OCI-LY1 (cell line): ENCODE data around the gene ATP8B2.

Experiments used
- H2AFZ ChIP-seq: fragments of 200-600 bp; sonication (generic), shearing (Covaris generic); 2 replicates; pipeline ENCODE4 v1.6.0; 2014; ENCODE audit warnings: antibody characterized with exemption, mild to moderate bottlenecking, low read length
- H3F3A ChIP-seq: fragments of 200-600 bp; sonication (generic), shearing (Covaris generic); 2 replicates; pipeline ENCODE4 v1.6.0; 2014; ENCODE audit warnings: mild to moderate bottlenecking, antibody characterized with exemption, low read length, moderate library complexity; ENCODE audit not compliant: insufficient read depth
- H3K27ac ChIP-seq: fragments of 200-600 bp; sonication (generic); 2 replicates; pipeline ENCODE4 v1.5.1; 2014; ENCODE audit warnings: low read length, mixed run types, mild to moderate bottlenecking, low read depth; ENCODE audit not compliant: poor library complexity, severe bottlenecking
- H3K27me3 ChIP-seq: fragments of 200-600 bp; sonication (generic); 2 replicates; pipeline ENCODE4 v1.6.0; 2014; ENCODE audit warnings: antibody characterized with exemption, mild to moderate bottlenecking, low read length, moderate library complexity; ENCODE audit not compliant: insufficient read depth
- H3K36me3 ChIP-seq: fragments of 200-600 bp; sonication (generic); 2 replicates; pipeline ENCODE4 v1.6.1; 2014; ENCODE audit warnings: mild to moderate bottlenecking, antibody characterized with exemption, low read length, moderate library complexity, mixed read lengths; ENCODE audit not compliant: insufficient read depth
- H3K4me1 ChIP-seq: fragments of 200-600 bp; sonication (generic); 2 replicates; pipeline ENCODE4 v1.5.1; 2014; ENCODE audit warnings: mild to moderate bottlenecking, low read length, moderate library complexity; ENCODE audit not compliant: insufficient read depth, severe bottlenecking
- H3K4me2 ChIP-seq: fragments of 200-600 bp; sonication (generic), shearing (Covaris generic); 2 replicates; pipeline ENCODE4 v1.6.1; 2014; ENCODE audit warnings: low read length
- H3K4me3 ChIP-seq: fragments of 200-600 bp; sonication (generic); 2 replicates; pipeline ENCODE4 v1.5.1; 2014; ENCODE audit warnings: low read length, low read depth, mild to moderate bottlenecking, mixed read lengths; ENCODE audit not compliant: poor library complexity, severe bottlenecking
- H3K79me2 ChIP-seq: fragments of 200-600 bp; shearing (Covaris generic); 2 replicates; pipeline ENCODE4 v1.6.1; 2016; ENCODE audit warnings: mixed run types, low read length, mixed read lengths; ENCODE audit not compliant: insufficient read depth
- H3K9ac ChIP-seq: fragments of 200-600 bp; sonication (generic), shearing (Covaris generic); 2 replicates; pipeline ENCODE4 v1.6.1; 2014; ENCODE audit warnings: mild to moderate bottlenecking, low read length, mixed read lengths
- H3K9me2 ChIP-seq: fragments of 200-600 bp; sonication (generic), shearing (Covaris generic); 2 replicates; pipeline ENCODE4 v1.6.1; 2014; ENCODE audit warnings: low read depth, mild to moderate bottlenecking, low read length, mixed read lengths
- H3K9me3 ChIP-seq: fragments of 200-600 bp; shearing (Covaris generic); 2 replicates; pipeline ENCODE4 v1.6.1; 2014; ENCODE audit warnings: low read length, mixed read lengths
- H4K20me1 ChIP-seq: fragments of 200-600 bp; sonication (generic), shearing (Covaris generic); 2 replicates; pipeline ENCODE4 v1.6.0; 2016; ENCODE audit warnings: mild to moderate bottlenecking, low read length; ENCODE audit not compliant: insufficient read depth
- EZH2 ChIP-seq: fragments of 200-600 bp; sonication (generic), shearing (Covaris generic); IDR thresholded peaks from 2 replicates; pipeline ENCODE4 v1.8.0; 2017; ENCODE audit warnings: borderline replicate concordance, mixed run types, mild to moderate bottlenecking, antibody characterized with exemption, low read length, moderate library complexity, mixed read lengths
- TF ChIP-seq, protein P1 (sequence below): fragments of 200-600 bp; sonication (generic), shearing (Covaris generic); IDR thresholded peaks from 2 replicates; pipeline ENCODE4 v1.5.1; 2017; ENCODE audit warnings: mild to moderate bottlenecking, antibody characterized with exemption, low read length, moderate library complexity, mixed read lengths

ATP8B2 gene

DNA sequence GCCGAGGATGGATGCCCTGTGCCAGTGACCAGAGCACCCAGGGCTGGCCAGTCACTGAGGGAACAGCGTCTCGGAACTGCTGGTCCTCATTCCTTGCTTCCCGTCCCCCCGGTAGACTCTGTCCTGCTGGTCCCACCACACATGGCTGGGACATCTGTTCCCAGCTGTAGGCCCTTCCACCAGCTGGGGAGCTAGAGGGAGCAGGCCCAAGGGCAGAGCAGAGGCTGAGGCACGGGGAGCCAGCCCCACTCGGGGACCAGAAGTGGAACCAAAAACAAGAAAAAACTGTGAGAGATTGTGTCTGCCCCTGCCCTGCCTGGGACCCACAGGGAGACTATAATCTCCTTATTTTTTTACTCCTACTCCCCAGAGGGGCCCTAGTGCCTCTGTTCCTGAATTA is 23.8 kb downstream of the ATP8B2 start:
- Histone ChIP-seq H3K9ac (no peak overlapping the region), H3K36me3 (no peaks in the 10 kb centered on the region)

DNA sequence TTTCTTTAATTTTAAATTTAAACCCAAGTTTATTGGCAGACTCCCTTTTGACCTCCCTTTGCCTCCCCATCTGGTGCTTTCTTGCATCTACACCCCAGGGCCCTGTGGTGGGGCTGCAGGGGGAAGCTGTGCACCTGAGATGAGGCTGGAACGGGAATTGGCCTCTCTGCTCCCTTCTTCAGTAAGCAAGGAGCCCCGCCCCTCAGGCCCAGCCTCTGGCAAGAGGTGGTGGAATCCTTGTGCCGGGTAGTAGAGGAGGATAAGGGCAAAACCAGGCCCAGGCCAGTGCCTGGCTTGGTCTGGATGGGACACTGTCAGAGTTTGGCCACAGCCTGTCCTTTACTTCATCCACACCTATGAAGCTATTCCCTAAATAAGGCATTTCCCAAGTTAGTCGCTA is 25.1 kb downstream of the ATP8B2 start:
- Histone ChIP-seq H3K9me3 (no peaks in the 10 kb centered on the region), H2AFZ (no peak overlapping the region), H3K9me2 (no peaks in the 10 kb centered on the region), H3K4me3 (no peak overlapping the region), H3K4me1 (no peaks in the 10 kb centered on the region), H3K9ac (no peak overlapping the region), H3K27ac (no peak overlapping the region), H4K20me1 (no peaks in the 10 kb centered on the region), H3K36me3 (no peaks in the 10 kb centered on the region), H3K4me2 (no peak overlapping the region), H3K27me3 (no peaks in the 10 kb centered on the region), H3K79me2 (no peaks in the 10 kb centered on the region), H3F3A (no peaks in the 10 kb centered on the region)
- TF ChIP-seq EZH2, result no peak
- TF ChIP-seq, protein P1, sequence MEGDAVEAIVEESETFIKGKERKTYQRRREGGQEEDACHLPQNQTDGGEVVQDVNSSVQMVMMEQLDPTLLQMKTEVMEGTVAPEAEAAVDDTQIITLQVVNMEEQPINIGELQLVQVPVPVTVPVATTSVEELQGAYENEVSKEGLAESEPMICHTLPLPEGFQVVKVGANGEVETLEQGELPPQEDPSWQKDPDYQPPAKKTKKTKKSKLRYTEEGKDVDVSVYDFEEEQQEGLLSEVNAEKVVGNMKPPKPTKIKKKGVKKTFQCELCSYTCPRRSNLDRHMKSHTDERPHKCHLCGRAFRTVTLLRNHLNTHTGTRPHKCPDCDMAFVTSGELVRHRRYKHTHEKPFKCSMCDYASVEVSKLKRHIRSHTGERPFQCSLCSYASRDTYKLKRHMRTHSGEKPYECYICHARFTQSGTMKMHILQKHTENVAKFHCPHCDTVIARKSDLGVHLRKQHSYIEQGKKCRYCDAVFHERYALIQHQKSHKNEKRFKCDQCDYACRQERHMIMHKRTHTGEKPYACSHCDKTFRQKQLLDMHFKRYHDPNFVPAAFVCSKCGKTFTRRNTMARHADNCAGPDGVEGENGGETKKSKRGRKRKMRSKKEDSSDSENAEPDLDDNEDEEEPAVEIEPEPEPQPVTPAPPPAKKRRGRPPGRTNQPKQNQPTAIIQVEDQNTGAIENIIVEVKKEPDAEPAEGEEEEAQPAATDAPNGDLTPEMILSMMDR, result no peak

More for the DNA sequence above, 23.8 kb downstream of the ATP8B2 start:
- no peak overlapping the region for H3K27ac ChIP-seq
- no peaks in the 10 kb centered on the region for H3K9me3 ChIP-seq
- no peak overlapping the region for H3K4me3 ChIP-seq
- H3K27me3 ChIP-seq, result no peaks in the 10 kb centered on the region
- no peak overlapping the region for H2AFZ ChIP-seq
- no peaks in the 10 kb centered on the region for H3K79me2 ChIP-seq
- H3K4me2 ChIP-seq, result no peak overlapping the region
- H3F3A ChIP-seq, result no peaks in the 10 kb centered on the region
- TF ChIP-seq, protein P1, result no peak
- no peak for TF ChIP-seq EZH2
- no peaks in the 10 kb centered on the region for H3K4me1 ChIP-seq
- no peaks in the 10 kb centered on the region for H3K9me2 ChIP-seq
- no peaks in the 10 kb centered on the region for H4K20me1 ChIP-seq

DNA sequence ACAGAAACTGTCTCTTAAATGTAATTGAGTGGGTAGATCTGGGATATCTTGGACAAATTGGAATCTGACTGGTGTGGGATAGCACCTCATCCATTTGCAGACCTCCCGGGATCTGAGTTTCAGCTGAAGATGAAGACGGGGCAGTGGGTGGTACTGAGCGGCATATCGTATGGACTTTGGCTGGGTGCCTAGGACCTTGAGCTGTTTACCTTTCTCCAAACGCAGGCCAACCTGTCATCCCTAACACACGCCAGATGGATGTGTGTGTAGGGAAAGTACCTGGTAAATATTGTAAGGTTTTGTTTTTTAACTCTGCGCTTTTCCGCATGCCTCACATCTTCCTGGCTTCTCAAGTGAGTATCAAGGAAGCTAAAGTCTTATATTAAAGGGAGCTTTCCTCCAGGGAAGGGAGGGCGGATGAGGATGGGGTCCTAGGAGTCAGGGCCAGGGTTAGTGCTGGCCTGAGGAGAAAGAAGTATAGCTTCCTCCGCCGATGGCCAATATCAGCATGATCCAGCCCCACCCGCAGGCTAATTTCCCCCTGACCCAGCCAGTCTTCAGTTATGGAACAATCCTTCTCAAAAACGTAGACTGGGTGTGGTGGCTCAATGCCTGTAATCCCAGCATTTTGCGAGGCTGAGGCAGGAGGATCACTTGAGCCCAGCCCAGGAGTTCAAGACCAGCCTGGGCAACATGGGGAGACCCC is 26.2 kb downstream of the ATP8B2 start:
- no peak overlapping the region for H3K4me2 ChIP-seq

More for the DNA sequence above, 26.2 kb downstream of the ATP8B2 start:
- Histone ChIP-seq H4K20me1 (no peaks in the 10 kb centered on the region), H3K36me3 (no peaks in the 10 kb centered on the region), H3K9me3 (no peaks in the 10 kb centered on the region), H3K4me3 (no peak overlapping the region), H3K9ac (no peak overlapping the region), H3K79me2 (no peaks in the 10 kb centered on the region), H3K9me2 (no peaks in the 10 kb centered on the region), H3K27ac (no peak overlapping the region), H3K4me1 (no peaks in the 10 kb centered on the region), H3F3A (no peaks in the 10 kb centered on the region), H3K27me3 (no peaks in the 10 kb centered on the region), H2AFZ (no peak overlapping the region)
- TF ChIP-seq, protein P1, result no peak
- no peak for TF ChIP-seq EZH2
